Endothelial cell of umbilical vein (primary cell): Measurements from ENCODE around the gene FOXS1. TPM values are rescaled to one million over a fixed set of nuclear protein-coding genes. Genes with fewer than 3 reads are reported as not detected.

ENCODE experiments used
- BruUV-seq: library from RNA; stranded (reverse); fragments of 400-500 nt; replicated peaks from 2 replicates; lab custom pipeline; 2021; lab: Mats Ljungman, UMichigan
- CTCF ChIA-PET: fragments of 300-600, 350-600 bp; sonication (Branson Sonifier 250); formaldehyde crosslinking; loops from one replicate; lab custom pipeline; 2021; ENCODE audit warnings: antibody characterized with exemption, inconsistent platforms; lab: Charles Lee
- POLR2A ChIA-PET: fragments of 300-600, 350-600 bp; sonication (Branson Sonifier 250); formaldehyde crosslinking; loops from one replicate; lab custom pipeline; 2021; ENCODE audit warnings: antibody characterized with exemption, inconsistent platforms; lab: Charles Lee
- DNase-seq: peaks from one replicate; pipeline ENCODE4 v3.0.0-alpha.2; 2011; ENCODE audit warnings: low read depth, low spot score
- FAIRE-seq: peaks from 2 replicates; lab custom pipeline; 2011; peaks lifted over from hg19 to GRCh38; lab: Jason Lieb, UNC
- H2AFZ ChIP-seq: 2 replicates; pipeline ENCODE4 v1.6.0; 2012; ENCODE audit warnings: low read depth, low read length, control low read depth, inconsistent platforms
- H3K27ac ChIP-seq: 2 replicates; pipeline ENCODE4 v1.5.1; 2011; ENCODE audit warnings: low read depth, mild to moderate bottlenecking, control low read depth, low read length, moderate library complexity; ENCODE audit not compliant: insufficient read depth
- H3K27me3 ChIP-seq, 2 experiments: 2 replicates each; pipeline versions ENCODE4 v1.6.0 to v1.6.1; 2011; ENCODE audit warnings: low read length in 2 of 2, mixed read lengths in 1 of 2; ENCODE audit not compliant: control insufficient read depth in 2 of 2, insufficient read depth in 2 of 2
- H3K36me3 ChIP-seq, 2 experiments: 2 replicates in 1 of 2; 3 replicates in 1 of 2; pipeline ENCODE4 v1.5.1; 2011; ENCODE audit warnings: low read length in 2 of 2, mild to moderate bottlenecking in 1 of 2, moderate library complexity in 1 of 2; ENCODE audit not compliant: control insufficient read depth in 2 of 2, insufficient read depth in 2 of 2; ENCODE audit errors: extremely low read depth in 1 of 2
- H3K4me1 ChIP-seq: 3 replicates; pipeline ENCODE4 v1.5.1; 2011; ENCODE audit warnings: mild to moderate bottlenecking, low read length; ENCODE audit not compliant: control insufficient read depth, insufficient read depth; ENCODE audit errors: extremely low read depth
- H3K4me2 ChIP-seq: 2 replicates; pipeline ENCODE4 v1.6.1; 2011; ENCODE audit warnings: low read length, control low read depth, mixed read lengths; ENCODE audit not compliant: insufficient read depth
- H3K4me3 ChIP-seq, 3 experiments: fragments of 200-600 bp in 1 of 3; sonication (generic), shearing (Covaris generic) in 1 of 3; replicated peaks in 1 of 3; 2 replicates each; pipeline ENCODE4 v1.5.1; 2011 to 2016; ENCODE audit warnings: control low read depth in 3 of 3, low read length in 3 of 3, mild to moderate bottlenecking in 2 of 3, inconsistent platforms in 1 of 3, low read depth in 1 of 3, moderate library complexity in 1 of 3; ENCODE audit not compliant: insufficient read depth in 1 of 3
- H3K79me2 ChIP-seq: 2 replicates; pipeline ENCODE4 v1.6.0; 2012; ENCODE audit warnings: low read length, inconsistent platforms; ENCODE audit not compliant: control insufficient read depth, insufficient read depth
- H3K9ac ChIP-seq: replicated peaks from 2 replicates; pipeline ENCODE3; 2011; ENCODE audit warnings: low read length, control low read depth; ENCODE audit not compliant: insufficient read depth; ENCODE audit errors: extremely low read depth
- H3K9me1 ChIP-seq: replicated peaks from 3 replicates; pipeline ENCODE4 v1.6.0; 2011; ENCODE audit warnings: mild to moderate bottlenecking, low read length; ENCODE audit not compliant: control insufficient read depth, insufficient read depth; ENCODE audit errors: extremely low read depth
- H3K9me3 ChIP-seq: replicated peaks from 2 replicates; pipeline ENCODE4 v1.5.1; 2012; ENCODE audit warnings: low read length, inconsistent platforms; ENCODE audit not compliant: control insufficient read depth, insufficient read depth
- H4K20me1 ChIP-seq: replicated peaks from 2 replicates; pipeline ENCODE3; 2011; ENCODE audit warnings: mild to moderate bottlenecking, low read length; ENCODE audit not compliant: control insufficient read depth, insufficient read depth; ENCODE audit errors: extremely low read depth
- CTCF ChIP-seq, 2 donors: IDR thresholded peaks; 1 replicate in 1 of 2; 2 replicates in 1 of 2; pipeline ENCODE4 v1.5.1; 2011; ENCODE audit warnings: low read length in 2 of 2, mild to moderate bottlenecking in 2 of 2, moderate library complexity in 2 of 2, control low read depth in 1 of 2, inconsistent platforms in 1 of 2, low read depth in 1 of 2; ENCODE audit not compliant: insufficient read depth in 1 of 2; ENCODE audit errors: extremely low read depth in 1 of 2
- EZH2 ChIP-seq: IDR thresholded peaks from 2 replicates; pipeline ENCODE4 v1.6.1; 2012; ENCODE audit warnings: borderline replicate concordance, low read depth, mild to moderate bottlenecking, moderate library complexity, low read length, inconsistent platforms; ENCODE audit not compliant: severe bottlenecking
- FOS ChIP-seq: IDR thresholded peaks from 2 replicates; pipeline ENCODE4 v1.6.1; 2011; ENCODE audit warnings: mild to moderate bottlenecking, low read length, moderate library complexity, borderline replicate concordance; ENCODE audit not compliant: insufficient read depth
- GATA2 ChIP-seq: IDR thresholded peaks from 2 replicates; pipeline ENCODE4 v1.7.0; 2011; ENCODE audit warnings: low read depth, mild to moderate bottlenecking, moderate library complexity, mixed read lengths, low read length; ENCODE audit not compliant: insufficient read length, insufficient read depth
- JUN ChIP-seq: IDR thresholded peaks from 2 replicates; pipeline ENCODE4 v1.6.1; 2011; ENCODE audit warnings: borderline replicate concordance, low read depth; ENCODE audit not compliant: insufficient read length, insufficient read depth
- MAX ChIP-seq: IDR thresholded peaks from 2 replicates; pipeline ENCODE4 v1.6.1; 2011; ENCODE audit not compliant: insufficient read depth, insufficient read length
- MYC ChIP-seq: IDR thresholded peaks from one replicate; pipeline ENCODE4 v1.6.1; 2011; ENCODE audit warnings: mild to moderate bottlenecking, low read depth, low read length
- POLR2A ChIP-seq: IDR thresholded peaks from 2 replicates; pipeline ENCODE4 v1.6.1; 2012; ENCODE audit warnings: low read depth, mild to moderate bottlenecking, control low read depth, low read length
- POLR2AphosphoS5 ChIP-seq: IDR thresholded peaks from 2 replicates; pipeline ENCODE4 v1.6.1; 2012; ENCODE audit warnings: low read depth, mild to moderate bottlenecking, control low read depth, low read length, moderate library complexity; ENCODE audit not compliant: insufficient read depth
- dilution Hi-C: fragments of 300-500 bp; cut with MboI; formaldehyde crosslinking; loops from one replicate; pipeline ENCODE4 v1.15.0; 2019; ENCODE audit warnings: low sequenced_read_pairs; ENCODE audit not compliant: extremely low pct_ligation_motif_present
- intact Hi-C: fragments of 100-400 bp; cut with micrococcal nuclease; formaldehyde crosslinking; loops from one replicate; pipeline ENCODE4 v1.10.0; 2022
- polyA plus RNA-seq, 4 experiments: library from polyadenylated mRNA; depleted of rRNA in 3 of 4; stranded (reverse) in 3 of 4; unstranded in 1 of 4; fragments of >200 nt; gene quantifications; 2 replicates each; pipeline versions ENCODE4 v1.2.1 to v1.2.3, GENCODE V29; 2011 to 2012; ENCODE audit warnings: missing spikeins in 1 of 4
- total RNA-seq: library from RNA; stranded (reverse); gene quantifications from 2 replicates; pipeline ENCODE4 v1.2.3, GENCODE V29; 2021

The FOXS1 gene
- total and polyA plus RNA-seq, 2 donors (not counting 3 experiments of a cell fraction or from before 2014, with no cell fraction given), result 0.84 TPM; not detected in 1

- POLR2A ChIA-PET, result no interaction called here
- Histone ChIP-seq H2AFZ (no peak overlapping the region), H3K4me1 (no peaks in the 10 kb centered on the region), H4K20me1 (no peaks in the 10 kb centered on the region), H3K27ac (no peak overlapping the region), H3K9me1 (no peaks in the 10 kb centered on the region), H3K27me3 (peaks cover 27 to 32% of the 10 kb centered on the region in 2 experiments), H3K9me3 (no peaks in the 10 kb centered on the region), H3K79me2 (no peaks in the 10 kb centered on the region), H3K4me2 (no peak overlapping the region), H3K9ac (no peak overlapping the region), H3K36me3 (no peaks in the 10 kb centered on the region), H3K4me3 (no peak overlapping the region)
- FAIRE-seq (no peak), DNase-seq (no peak)
- dilution Hi-C loops, result no loop called here
- no TSS peak for BruUV-seq
- TF ChIP-seq MAX (no peak), EZH2 (no peak), POLR2AphosphoS5 (no peak), JUN (no peak), CTCF (IDR thresholded peaks at IDR 0.05; ENCODE audit: extremely low read depth in 1 of 2, insufficient read depth in 1 of 2, low read depth in 1 of 2, low read length in 2 of 2) (no peak), FOS (no peak), POLR2A (no peak), GATA2 (no peak), MYC (no peak)
- intact Hi-C loops, result loop anchor here (2.0 kb wide), 1 partner anchor 799 kb away; no protein-coding TSS in a partner anchor
- CTCF ChIA-PET, result interaction anchor here (0.8 to 18.2 kb wide), 15 partner anchors 18 to 799 kb away, joined by 3 to 619 read pairs (median 8); partner anchors contain the start of genes MYLK2 and PDRG1
Measured at GRCh38 chr20:31853481-31853880, 8.1 kb upstream of the FOXS1 start.
